Activated B cell treated with CpG ODN at 0.5 μM for 24 hours (primary cell): ENCODE measurements around the gene EVL. TPM values are rescaled to one million over a fixed set of nuclear protein-coding genes. Genes with fewer than 3 reads are reported as not detected.
"Not testable (repeated sequence)": the region's sequence is repeated elsewhere in the genome, so short reads cannot be mapped to it uniquely, and the experiment has no call there.

Experiments used
- ATAC-seq: fragments of 200-7000 bp; cut with Tn5 transposase; one replicate; pipeline ENCODE4 v1.10.0; 2021; ENCODE audit warnings: low read depth, mild to moderate bottlenecking, moderate library complexity
- CTCF ChIA-PET: fragments of 350-600 bp; sonication (Branson Sonifier 250); formaldehyde crosslinking; loops from one replicate; lab custom pipeline; 2021; ENCODE audit warnings: antibody characterized with exemption; lab: Charles Lee
- POLR2A ChIA-PET: fragments of 350-600 bp; sonication (Branson Sonifier 250); formaldehyde crosslinking; loops from one replicate; lab custom pipeline; 2021; ENCODE audit warnings: antibody characterized with exemption; lab: Charles Lee
- DNase-seq: peaks from one replicate; pipeline ENCODE4 v3.0.0; 2022
- H3K27ac Mint-ChIP-seq: one replicate; pipeline ENCODE4 v1.8.0; 2020; ENCODE audit warnings: mixed read lengths
- H3K27me3 Mint-ChIP-seq: one replicate; pipeline ENCODE4 v1.8.0; 2021; ENCODE audit warnings: mixed read lengths
- H3K36me3 Mint-ChIP-seq: one replicate; pipeline ENCODE4 v1.8.0; 2021; ENCODE audit warnings: low read depth, mixed read lengths
- H3K4me1 Mint-ChIP-seq: one replicate; pipeline ENCODE4 v1.8.0; 2021; ENCODE audit warnings: mixed read lengths
- H3K4me3 Mint-ChIP-seq: one replicate; pipeline ENCODE4 v1.8.0; 2020; ENCODE audit warnings: mild to moderate bottlenecking, mixed read lengths
- H3K9me3 Mint-ChIP-seq: one replicate; pipeline ENCODE4 v1.8.0; 2020; ENCODE audit warnings: mixed read lengths
- intact Hi-C: fragments of 100-400 bp; cut with micrococcal nuclease; formaldehyde crosslinking; loops from one replicate; pipeline ENCODE4 v1.15.1; 2024
- total RNA-seq: library from RNA; stranded (reverse); gene quantifications from 2 replicates; pipeline ENCODE4 v1.2.3, GENCODE V29; 2022
- TF ChIP-seq, protein P1 (sequence below): fragments of 200-600 bp; IDR thresholded peaks from one replicate; pipeline ENCODE4 v1.8.0; 2022; ENCODE audit warnings: antibody characterized with exemption, mild to moderate bottlenecking

EVL gene
- total RNA-seq, 1 donor from 2014 or later, result 272 TPM

- no peak overlapping the region for H3K4me3 Mint-ChIP-seq
- H3K36me3 Mint-ChIP-seq, result no peaks in the 10 kb centered on the region
- TF ChIP-seq, protein P1, sequence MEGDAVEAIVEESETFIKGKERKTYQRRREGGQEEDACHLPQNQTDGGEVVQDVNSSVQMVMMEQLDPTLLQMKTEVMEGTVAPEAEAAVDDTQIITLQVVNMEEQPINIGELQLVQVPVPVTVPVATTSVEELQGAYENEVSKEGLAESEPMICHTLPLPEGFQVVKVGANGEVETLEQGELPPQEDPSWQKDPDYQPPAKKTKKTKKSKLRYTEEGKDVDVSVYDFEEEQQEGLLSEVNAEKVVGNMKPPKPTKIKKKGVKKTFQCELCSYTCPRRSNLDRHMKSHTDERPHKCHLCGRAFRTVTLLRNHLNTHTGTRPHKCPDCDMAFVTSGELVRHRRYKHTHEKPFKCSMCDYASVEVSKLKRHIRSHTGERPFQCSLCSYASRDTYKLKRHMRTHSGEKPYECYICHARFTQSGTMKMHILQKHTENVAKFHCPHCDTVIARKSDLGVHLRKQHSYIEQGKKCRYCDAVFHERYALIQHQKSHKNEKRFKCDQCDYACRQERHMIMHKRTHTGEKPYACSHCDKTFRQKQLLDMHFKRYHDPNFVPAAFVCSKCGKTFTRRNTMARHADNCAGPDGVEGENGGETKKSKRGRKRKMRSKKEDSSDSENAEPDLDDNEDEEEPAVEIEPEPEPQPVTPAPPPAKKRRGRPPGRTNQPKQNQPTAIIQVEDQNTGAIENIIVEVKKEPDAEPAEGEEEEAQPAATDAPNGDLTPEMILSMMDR, result no peak
- H3K4me1 Mint-ChIP-seq, result peaks cover 2% of the 10 kb centered on the region
- H3K27me3 Mint-ChIP-seq, result peaks cover 9% of the 10 kb centered on the region
- intact Hi-C loops, result no loop called here
- POLR2A ChIA-PET, result no interaction called here
- no peaks in the 10 kb centered on the region for H3K9me3 Mint-ChIP-seq
- no peak for DNase-seq
- CTCF ChIA-PET, result no interaction called here
- ATAC-seq, result no peak
- H3K27ac Mint-ChIP-seq, result no peak overlapping the region
Measured at GRCh38 chr14:100173353-100173752, 108.1 kb downstream of the EVL start.

DNA sequence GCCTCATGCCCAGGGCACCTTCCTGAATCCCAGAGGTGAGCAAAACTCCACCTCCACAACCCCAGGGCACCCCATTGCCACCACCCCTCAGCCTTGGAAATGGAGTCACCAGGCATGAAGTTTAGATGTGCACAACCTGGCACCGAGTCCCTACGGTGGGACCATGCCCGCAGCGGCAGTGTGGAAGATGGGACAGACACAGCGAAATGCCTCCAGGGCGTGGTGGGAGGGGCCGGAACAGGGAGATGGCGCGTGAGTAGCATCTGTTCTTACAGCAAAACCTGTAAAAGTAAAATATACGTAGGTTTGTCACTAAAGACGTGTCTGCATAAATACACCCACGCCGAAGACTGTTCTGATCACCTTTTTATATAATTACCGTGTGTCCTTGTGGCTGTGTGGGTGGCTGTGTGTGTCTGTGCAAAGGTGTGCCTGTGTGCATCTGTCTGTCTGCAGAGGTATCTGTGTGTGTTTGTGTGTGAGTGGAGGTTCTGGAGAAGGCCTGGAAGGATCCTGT, 111.6 kb downstream of the EVL start:
- ATAC-seq (no peak), DNase-seq (no peak)
- POLR2A ChIA-PET, result no interaction called here
- Mint-ChIP-seq H3K36me3 (no peaks in the 10 kb centered on the region), H3K27me3 (peaks cover 5% of the 10 kb centered on the region), H3K4me3 (no peak overlapping the region), H3K27ac (no peak overlapping the region), H3K9me3 (no peaks in the 10 kb centered on the region), H3K4me1 (no peaks in the 10 kb centered on the region)
- TF ChIP-seq, protein P1, result no peak
- intact Hi-C loops, result no loop called here
- CTCF ChIA-PET, result no interaction called here

- TF ChIP-seq, protein P1, result no peak
- POLR2A ChIA-PET, result no interaction called here
- Mint-ChIP-seq H3K27me3 (no peaks in the 10 kb centered on the region), H3K9me3 (no peaks in the 10 kb centered on the region), H3K27ac (no peak overlapping the region), H3K36me3 (no peaks in the 10 kb centered on the region), H3K4me3 (no peak overlapping the region), H3K4me1 (no peaks in the 10 kb centered on the region)
- intact Hi-C loops, result no loop called here
- CTCF ChIA-PET, result no interaction called here
- no peak for DNase-seq
- no peak for ATAC-seq
Measured at GRCh38 chr14:100178691-100179090, 113.5 kb downstream of the EVL start.

- H3K4me1 Mint-ChIP-seq, DNase-seq, H3K4me3 Mint-ChIP-seq, H3K9me3 Mint-ChIP-seq, H3K27me3 Mint-ChIP-seq, CTCF ChIA-PET, H3K27ac Mint-ChIP-seq, POLR2A ChIA-PET, ATAC-seq, intact Hi-C loops, H3K36me3 Mint-ChIP-seq: not testable (repeated sequence)
Measured at GRCh38 chr14:100180671-100181070, 115.4 kb downstream of the EVL start.

DNA sequence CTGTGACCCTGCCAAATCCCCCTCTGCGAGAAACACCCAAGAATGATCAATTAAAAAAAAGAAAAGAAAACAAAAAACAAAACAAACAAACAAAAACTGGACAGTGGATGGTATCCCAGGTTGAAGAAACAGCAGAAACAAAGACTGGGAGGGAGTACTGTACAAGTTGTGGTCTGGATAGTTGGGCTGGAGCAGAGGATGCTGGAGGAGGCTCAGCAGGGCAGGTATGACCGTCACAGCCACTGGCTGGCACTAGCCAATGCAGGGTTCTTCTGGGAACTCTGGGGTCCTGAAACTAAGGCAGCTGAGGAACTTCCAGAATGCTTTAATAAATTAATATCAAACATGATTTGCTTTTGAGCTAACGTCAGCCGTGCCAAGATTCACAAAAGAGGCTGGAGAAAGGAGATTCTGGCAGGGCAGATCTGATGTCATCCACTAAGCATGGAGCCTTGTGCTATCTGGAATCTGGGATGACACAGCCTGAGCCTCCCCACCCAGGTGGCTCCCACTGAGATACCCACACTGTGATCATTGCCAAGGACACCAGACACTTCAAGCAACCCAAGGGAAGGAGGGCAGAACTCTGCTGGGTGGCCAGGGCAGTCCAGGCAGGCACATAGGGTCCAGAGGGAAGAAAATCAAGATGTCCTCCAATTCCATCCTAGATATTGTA, 116.8 kb downstream of the EVL start:
- H3K27ac Mint-ChIP-seq, H3K4me3 Mint-ChIP-seq, H3K4me1 Mint-ChIP-seq, intact Hi-C loops, DNase-seq, H3K27me3 Mint-ChIP-seq, POLR2A ChIA-PET, H3K9me3 Mint-ChIP-seq, H3K36me3 Mint-ChIP-seq, ATAC-seq, CTCF ChIA-PET: not testable (repeated sequence)

DNA sequence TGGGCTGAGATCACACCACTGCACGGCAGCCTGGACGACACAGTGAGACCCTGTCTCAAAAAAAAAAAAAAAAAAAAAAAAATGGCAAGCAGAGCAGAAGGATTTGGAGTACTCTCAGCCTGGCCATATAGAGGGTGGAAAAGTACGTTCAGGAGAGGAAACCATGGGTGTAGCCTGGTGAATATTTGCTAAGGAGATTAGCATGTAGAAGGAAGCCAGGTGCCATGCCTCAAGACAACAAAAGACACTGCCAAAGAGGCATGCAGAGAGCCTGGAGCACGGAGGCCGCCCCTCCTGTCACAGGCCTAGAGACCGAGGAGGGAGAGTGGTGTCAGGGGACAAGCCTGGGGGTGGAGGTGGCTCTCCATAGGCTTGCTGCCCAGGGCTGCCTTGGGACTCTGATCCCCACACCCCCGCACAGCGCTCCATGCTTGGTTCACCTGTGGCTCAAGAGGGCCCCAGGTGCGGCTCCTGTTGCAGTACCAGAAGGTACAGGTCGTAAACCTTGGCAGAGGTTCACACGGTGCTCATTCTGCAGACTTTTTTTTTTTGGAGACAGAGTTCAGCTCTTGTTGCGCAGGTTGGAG, 122.1 kb downstream of the EVL start:
- H3K4me3 Mint-ChIP-seq, result no peak overlapping the region
- no peaks in the 10 kb centered on the region for H3K36me3 Mint-ChIP-seq
- no peaks in the 10 kb centered on the region for H3K4me1 Mint-ChIP-seq
- no peaks in the 10 kb centered on the region for H3K27me3 Mint-ChIP-seq
- ChIA-PET POLR2A (no interaction called here), CTCF (no interaction called here)
- intact Hi-C loops, result no loop called here
- no peaks in the 10 kb centered on the region for H3K9me3 Mint-ChIP-seq
- no peak overlapping the region for H3K27ac Mint-ChIP-seq
- no peak for ATAC-seq
- no peak for DNase-seq
- TF ChIP-seq, protein P1, result no peak
